CD4-positive, alpha-beta T cell (primary cell): ENCODE data around the gene MCC. TPM values are rescaled to one million over a fixed set of nuclear protein-coding genes. Genes with fewer than 3 reads are reported as not detected.

Experiments used
- ATAC-seq: fragments of 200-7000 bp; cut with Tn5 transposase; one replicate; pipeline ENCODE4 v1.10.0; 2022; ENCODE audit warnings: mild to moderate bottlenecking; ENCODE audit not compliant: poor library complexity
- CTCF ChIA-PET: fragments of 350-600 bp; sonication (Branson Sonifier 250); formaldehyde crosslinking; loops from one replicate; lab custom pipeline; 2021; ENCODE audit warnings: antibody characterized with exemption, inconsistent platforms; lab: Charles Lee
- POLR2A ChIA-PET: fragments of 350-600 bp; sonication (Branson Sonifier 250); formaldehyde crosslinking; loops from one replicate; lab custom pipeline; 2021; ENCODE audit warnings: antibody characterized with exemption, inconsistent platforms; lab: Charles Lee
- DNase-seq, 14 experiments: peaks; one replicate each; pipeline ENCODE4 v3.0.0-alpha.2; 2013 to 2020; ENCODE audit warnings: mixed read lengths in 2 of 14
- H3K27ac ChIP-seq, 2 donors: one replicate each; pipeline versions ENCODE4 v1.5.1 to v1.7.0; 2013; ENCODE audit warnings: low read length in 2 of 2, low read depth in 1 of 2, mild to moderate bottlenecking in 1 of 2
- H3K27me3 ChIP-seq, 2 experiments: 1 replicate in 1 of 2; 2 replicates in 1 of 2; pipeline versions ENCODE4 v1.6.1 to v1.7.0; 2013; ENCODE audit warnings: low read length in 2 of 2, control low read depth in 1 of 2, mild to moderate bottlenecking in 1 of 2, moderate library complexity in 1 of 2; ENCODE audit not compliant: insufficient read depth in 2 of 2, control insufficient read depth in 1 of 2
- H3K36me3 ChIP-seq: one replicate; pipeline ENCODE4 v1.6.1; 2013; ENCODE audit warnings: low read length, control low read depth; ENCODE audit not compliant: insufficient read depth
- H3K4me1 ChIP-seq: one replicate; pipeline ENCODE4 v1.6.1; 2013; ENCODE audit warnings: low read length, control low read depth; ENCODE audit not compliant: insufficient read depth
- H3K4me3 ChIP-seq: one replicate; pipeline ENCODE4 v1.5.1; 2013; ENCODE audit warnings: mild to moderate bottlenecking, low read length, moderate library complexity
- H3K9me3 ChIP-seq, 2 experiments: 1 replicate in 1 of 2; 2 replicates in 1 of 2; pipeline versions ENCODE4 v1.6.1 to v1.7.0; 2013; ENCODE audit warnings: low read length in 2 of 2, mild to moderate bottlenecking in 2 of 2, control low read depth in 1 of 2, moderate library complexity in 1 of 2; ENCODE audit not compliant: control insufficient read depth in 1 of 2, insufficient read depth in 1 of 2
- H3K27ac Mint-ChIP-seq: one replicate; pipeline ENCODE4 v1.8.0; 2020; ENCODE audit warnings: mixed read lengths
- H3K27me3 Mint-ChIP-seq: one replicate; pipeline ENCODE4 v1.8.0; 2021; ENCODE audit warnings: mixed read lengths
- H3K36me3 Mint-ChIP-seq: one replicate; pipeline ENCODE4 v1.8.0; 2021; ENCODE audit warnings: low read depth, mixed read lengths
- H3K4me1 Mint-ChIP-seq: one replicate; pipeline ENCODE4 v1.8.0; 2021; ENCODE audit warnings: low read depth, mixed read lengths
- H3K4me3 Mint-ChIP-seq: one replicate; pipeline ENCODE4 v1.8.0; 2020; ENCODE audit warnings: mild to moderate bottlenecking, mixed read lengths
- H3K9me3 Mint-ChIP-seq: one replicate; pipeline ENCODE4 v1.8.0; 2020; ENCODE audit warnings: mixed read lengths
- CTCF ChIP-seq: fragments of 200-600 bp; IDR thresholded peaks from one replicate; pipeline ENCODE4 v1.8.0; 2022; ENCODE audit warnings: antibody characterized with exemption, mild to moderate bottlenecking
- intact Hi-C, 2 experiments: fragments of 100-400 bp; cut with DNase I in 1 of 2; cut with micrococcal nuclease in 1 of 2; formaldehyde crosslinking; loops; one replicate each; pipeline versions ENCODE4 v1.15.1 to v1.9.0; 2023 to 2025; cut with DNase I, micrococcal nuclease
- total RNA-seq, 174 experiments: library from RNA in 2 of 174; stranded (reverse) in 2 of 174; gene quantifications; one replicate each; pipeline ENCODE4 v1.2.3 and lab custom pipeline; 2021 to 2026

Gene MCC
- total RNA-seq, 2 experiments from 2014 or later: 3.2 to 3.3 TPM

- Histone ChIP-seq H3K9me3 (no peaks in the 10 kb centered on the region), H3K27ac (no peak overlapping the region), H3K4me1 (no peaks in the 10 kb centered on the region), H3K4me3 (no peak overlapping the region), H3K36me3 (no peaks in the 10 kb centered on the region), H3K27me3 (no peaks in the 10 kb centered on the region)
- CTCF ChIA-PET: no interaction called here
- no peaks in the 10 kb centered on the region for H3K4me1 Mint-ChIP-seq
- H3K4me3 Mint-ChIP-seq: no peak overlapping the region
- no peaks in the 10 kb centered on the region for H3K36me3 Mint-ChIP-seq
- H3K27ac Mint-ChIP-seq: no peak overlapping the region
- DNase-seq: no peak
- no peak for ATAC-seq
- no peak for TF ChIP-seq CTCF
- intact Hi-C loops: no loop called here
- no peaks in the 10 kb centered on the region for H3K27me3 Mint-ChIP-seq
- POLR2A ChIA-PET: no interaction called here
- no peaks in the 10 kb centered on the region for H3K9me3 Mint-ChIP-seq
Observed at GRCh38 chr5:113124914-113125313, 363.3 kb downstream of the MCC start.

GRCh38 chr5:113124265-113124664, 364.0 kb downstream of the MCC start:
- H3K4me3 ChIP-seq: no peak overlapping the region
- intact Hi-C loops: no loop called here
- no peaks in the 10 kb centered on the region for H3K27me3 Mint-ChIP-seq
- no peaks in the 10 kb centered on the region for H3K36me3 ChIP-seq
- no peaks in the 10 kb centered on the region for H3K4me1 ChIP-seq
- H3K27ac Mint-ChIP-seq: no peak overlapping the region
- no peaks in the 10 kb centered on the region for H3K9me3 ChIP-seq
- CTCF ChIA-PET: no interaction called here
- no peaks in the 10 kb centered on the region for H3K4me1 Mint-ChIP-seq
- DNase-seq: no peak
- H3K27me3 ChIP-seq: no peaks in the 10 kb centered on the region
- H3K27ac ChIP-seq: no peak overlapping the region
- H3K9me3 Mint-ChIP-seq: no peaks in the 10 kb centered on the region
- ATAC-seq: no peak
- no peak for TF ChIP-seq CTCF
- H3K36me3 Mint-ChIP-seq: no peaks in the 10 kb centered on the region
- no peak overlapping the region for H3K4me3 Mint-ChIP-seq
- POLR2A ChIA-PET: no interaction called here

- ChIA-PET POLR2A (no interaction called here), CTCF (no interaction called here)
- TF ChIP-seq CTCF: no peak
- ATAC-seq (no peak), DNase-seq (no peak)
- intact Hi-C loops: no loop called here
- no peaks in the 10 kb centered on the region for H3K4me1 ChIP-seq
- no peak overlapping the region for H3K4me3 ChIP-seq
- H3K27me3 ChIP-seq: no peaks in the 10 kb centered on the region
- Mint-ChIP-seq H3K27me3 (no peaks in the 10 kb centered on the region), H3K9me3 (no peaks in the 10 kb centered on the region), H3K4me1 (no peaks in the 10 kb centered on the region), H3K27ac (no peak overlapping the region), H3K36me3 (no peaks in the 10 kb centered on the region), H3K4me3 (no peak overlapping the region)
- H3K36me3 ChIP-seq: no peaks in the 10 kb centered on the region
- H3K9me3 ChIP-seq: no peaks in the 10 kb centered on the region
- no peak overlapping the region for H3K27ac ChIP-seq
Observed at GRCh38 chr5:113123618-113124017, 364.6 kb downstream of the MCC start.
